A549 (cell line): ENCODE results near the gene PAXX. TPM values are rescaled to one million over a fixed set of nuclear protein-coding genes. Genes with fewer than 3 reads are reported as not detected.

ENCODE experiments used
- ATAC-seq, 2 experiments: fragments of 200-7000 bp in 1 of 2; fragments of >200 bp in 1 of 2; cut with Nextera tagmentation in 1 of 2; cut with Tn5 transposase in 1 of 2; 3 replicates each; pipeline versions ENCODE4 v1.8.0 to v1.9.1; 2018 to 2020; ENCODE audit warnings: mild to moderate bottlenecking in 1 of 2, moderate library complexity in 1 of 2
- CTCF ChIA-PET: fragments of 300-600 bp; sonication (Branson Sonifier 250); formaldehyde crosslinking; extraction: SDS; loops from one replicate; lab custom pipeline; 2021; ENCODE audit warnings: antibody characterized with exemption, inconsistent platforms; lab: Yijun Ruan, JAX
- POLR2A ChIA-PET: fragments of 350-600 bp; formaldehyde crosslinking; extraction: SDS; loops from one replicate; lab custom pipeline; 2021; ENCODE audit warnings: antibody characterized with exemption, inconsistent platforms; lab: Yijun Ruan, JAX
- DNase-seq, 2 experiments: peaks; one replicate each; pipeline versions ENCODE4 v3.0.0 to v3.0.0-alpha.2; 2011 to 2016; ENCODE audit warnings: low read depth in 1 of 2, low spot score in 1 of 2
- FAIRE-seq: peaks from 2 replicates; lab custom pipeline; 2011; peaks lifted over from hg19 to GRCh38; lab: Jason Lieb, UNC
- H3K27ac ChIP-seq, 2 experiments: fragments of >200 bp; sonication (Bioruptor Twin); formaldehyde crosslinking; 3 replicates each; pipeline ENCODE4 v1.5.1; 2016 to 2017
- H3K4me1 ChIP-seq: fragments of >200 bp; sonication (Bioruptor Twin); formaldehyde crosslinking; 3 replicates; pipeline ENCODE4 v1.6.1; 2016
- H3K4me2 ChIP-seq: fragments of >200 bp; sonication (Bioruptor Twin); formaldehyde crosslinking; 3 replicates; pipeline ENCODE4 v1.6.1; 2016
- H3K4me3 ChIP-seq: fragments of >200 bp; sonication (Bioruptor Twin); formaldehyde crosslinking; 3 replicates; pipeline ENCODE4 v1.5.1; 2016
- H3K9me3 ChIP-seq: fragments of >200 bp; sonication (Bioruptor Twin); formaldehyde crosslinking; 3 replicates; pipeline ENCODE4 v1.6.1; 2016
- ATOH8 ChIP-seq: fragments of 250-450 bp; sonication (Bioruptor Pico); IDR thresholded peaks from 2 replicates; pipeline ENCODE4 v1.5.0; 2020; ENCODE audit warnings: low read depth, mild to moderate bottlenecking, moderate library complexity
- BHLHE40 ChIP-seq: IDR thresholded peaks from 2 replicates; pipeline ENCODE4 v1.6.1; 2012; ENCODE audit warnings: low read depth, low read length, inconsistent platforms
- CBX2 ChIP-seq: fragments of 200-600 bp; sonication (generic); IDR thresholded peaks from 2 replicates; pipeline ENCODE4 v1.6.1; 2016; ENCODE audit warnings: low read depth, mild to moderate bottlenecking, borderline replicate concordance
- CBX8 ChIP-seq: fragments of 200-600 bp; sonication (generic); IDR thresholded peaks from 2 replicates; pipeline ENCODE4 v1.6.1; 2016
- CHD2 ChIP-seq: fragments of 150-350 bp; IDR thresholded peaks from 2 replicates; pipeline ENCODE4 v1.6.1; 2014; ENCODE audit warnings: low read length; ENCODE audit not compliant: partially characterized antibody
- CHD4 ChIP-seq: fragments of 200-600 bp; sonication (generic); IDR thresholded peaks from 2 replicates; pipeline ENCODE4 v1.6.1; 2016; ENCODE audit warnings: antibody characterized with exemption, mild to moderate bottlenecking, borderline replicate concordance
- CTCF ChIP-seq: fragments of >200 bp; sonication (Bioruptor Twin); formaldehyde crosslinking; IDR thresholded peaks from 3 replicates; pipeline ENCODE4 v1.5.1; 2016
- EHF ChIP-seq: fragments of 250-450 bp; sonication (Bioruptor Pico); IDR thresholded peaks from 2 replicates; pipeline ENCODE4 v1.5.0; 2020; ENCODE audit warnings: mild to moderate bottlenecking
- HOXA7 ChIP-seq: fragments of 250-450 bp; sonication (Bioruptor Pico); IDR thresholded peaks from 2 replicates; pipeline ENCODE4 v1.5.0; 2020; ENCODE audit warnings: mild to moderate bottlenecking, moderate library complexity
- HOXB5 ChIP-seq: fragments of 250-450 bp; sonication (Bioruptor Pico); IDR thresholded peaks from 2 replicates; pipeline ENCODE4 v1.5.0; 2020; ENCODE audit warnings: mild to moderate bottlenecking, moderate library complexity
- KDM1A ChIP-seq: fragments of 200-600 bp; sonication (generic); IDR thresholded peaks from 2 replicates; pipeline ENCODE4 v1.6.1; 2016; ENCODE audit warnings: low read depth, mild to moderate bottlenecking
- MAFK ChIP-seq: fragments of 450-650 bp; IDR thresholded peaks from 2 replicates; pipeline ENCODE4 v1.6.1; 2014; ENCODE audit not compliant: partially characterized antibody
- MYC ChIP-seq: IDR thresholded peaks from 2 replicates; pipeline ENCODE4 v1.6.1; 2012; ENCODE audit warnings: mild to moderate bottlenecking, inconsistent platforms, low read length, improper control_type of control experiment, borderline replicate concordance
- NR3C1 ChIP-seq: fragments of >200 bp; sonication (Bioruptor Twin); formaldehyde crosslinking; IDR thresholded peaks from 3 replicates; pipeline ENCODE4 v1.6.1; 2017
- PHF8 ChIP-seq: fragments of 200-600 bp; sonication (generic); IDR thresholded peaks from 2 replicates; pipeline ENCODE4 v1.6.1; 2016; ENCODE audit warnings: low read depth, mild to moderate bottlenecking, antibody characterized with exemption, moderate library complexity, borderline replicate concordance
- POLR2A ChIP-seq: IDR thresholded peaks from 2 replicates; pipeline ENCODE4 v1.6.1; 2012; ENCODE audit warnings: mild to moderate bottlenecking, low read length
- RAD21 ChIP-seq, 2 experiments: fragments of >200 bp in 1 of 2; sonication (Bioruptor Twin) in 1 of 2; formaldehyde crosslinking in 1 of 2; IDR thresholded peaks in 1 of 2; conservative IDR thresholded peaks in 1 of 2; 2 replicates in 1 of 2; 3 replicates in 1 of 2; pipeline ENCODE4 v1.6.1; 2012 to 2018; ENCODE audit warnings: inconsistent platforms in 1 of 2
- RARB ChIP-seq: fragments of 250-450 bp; sonication (Bioruptor Pico); IDR thresholded peaks from 2 replicates; pipeline ENCODE4 v1.8.0; 2021; ENCODE audit warnings: mild to moderate bottlenecking, moderate library complexity
- TFCP2L1 ChIP-seq: fragments of 250-450 bp; sonication (Bioruptor Pico); IDR thresholded peaks from 2 replicates; pipeline ENCODE4 v1.5.0; 2021; ENCODE audit warnings: mild to moderate bottlenecking
- TP53 ChIP-seq: fragments of 250-450 bp; sonication (Bioruptor Pico); IDR thresholded peaks from 2 replicates; pipeline ENCODE4 v1.5.0; 2021; ENCODE audit warnings: mild to moderate bottlenecking, moderate library complexity
- ZC3H11A ChIP-seq: fragments of 450-650 bp; IDR thresholded peaks from 2 replicates; pipeline ENCODE4 v1.6.1; 2014; ENCODE audit warnings: antibody characterized with exemption, mild to moderate bottlenecking
- ZSCAN20 ChIP-seq: fragments of 250-450 bp; sonication (Bioruptor Pico); IDR thresholded peaks from 2 replicates; pipeline ENCODE4 v1.8.0; 2022; ENCODE audit warnings: mild to moderate bottlenecking, moderate library complexity
- WGBS: methylation state at CpG from one replicate; pipeline ENCODE4 v1.1.6; 2017; ENCODE audit errors: missing lambda C conversion rate; 5-methylcytosine and 5-hydroxymethylcytosine counted together
- polyA plus RNA-seq, 4 experiments: library from polyadenylated mRNA; depleted of rRNA in 3 of 4; stranded (reverse); fragments of >200 nt; fragmentation: RNase III in 1 of 4; extraction: RNeasy Plus Mini Kit Qiagen cat#74134 plus additional on column Dnase treatment in 1 of 4; gene quantifications; 2 replicates in 3 of 4; 3 replicates in 1 of 4; pipeline ENCODE4 v1.2.3, GENCODE V29; 2011 to 2017
- TF ChIP-seq, protein P1 (sequence below): fragments of 450-650 bp; IDR thresholded peaks from 2 replicates; pipeline ENCODE4 v1.6.1; 2014; ENCODE audit warnings: antibody characterized with exemption
- TF ChIP-seq, protein P2 (sequence below): IDR thresholded peaks from 2 replicates; pipeline ENCODE4 v1.6.1; 2012
- TF ChIP-seq, protein P3 (sequence below): fragments of 150-350 bp; IDR thresholded peaks from 2 replicates; pipeline ENCODE4 v1.6.1; 2014; ENCODE audit warnings: low read depth, mild to moderate bottlenecking, low read length

PAXX gene
- polyA plus RNA-seq, 2 of the 4 experiments (the other 2 are of a cell fraction) = 15.6 to 53.2 TPM

DNA sequence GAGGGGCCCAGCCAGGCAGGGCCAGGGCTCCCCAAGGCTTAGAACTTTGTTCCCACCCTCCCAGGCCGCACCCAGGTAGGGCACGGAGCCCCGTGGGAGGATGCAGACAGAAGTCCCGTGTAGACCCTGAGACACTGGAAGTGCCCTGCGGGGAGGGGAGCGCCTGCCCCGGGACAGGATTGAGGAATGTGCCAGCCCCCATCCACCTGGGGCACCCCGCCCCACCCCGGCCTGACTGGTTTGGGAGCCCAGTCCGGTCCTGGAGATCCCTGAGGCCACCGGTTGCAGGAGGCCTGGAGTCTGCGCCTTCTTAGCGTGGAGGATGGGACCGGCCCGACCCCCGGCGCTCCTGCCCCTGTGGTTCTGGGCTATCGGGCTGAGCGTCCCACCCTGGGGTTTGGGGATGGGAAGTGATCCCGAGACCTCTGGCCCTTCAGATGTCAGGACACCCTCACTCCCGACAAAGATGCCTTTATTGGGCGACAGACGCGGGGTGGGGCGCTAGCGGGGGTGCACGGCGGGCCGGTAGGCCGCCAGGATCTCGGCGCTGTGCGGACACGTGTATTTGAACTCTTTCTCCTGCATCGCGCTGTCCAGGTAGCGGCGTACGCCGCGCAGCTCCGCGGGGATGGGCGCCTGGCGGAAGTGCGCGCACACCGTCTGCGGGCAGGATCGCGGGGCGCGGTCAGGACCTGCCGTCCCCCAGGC is 2.1 kb downstream of the PAXX start:
- FAIRE-seq (no peak), ATAC-seq (no peak), DNase-seq (no peak)
- WGBS = 92% methylated on average over 47 of the region's 54 CpGs
- H3K9me3 ChIP-seq = peaks cover 3% of the 10 kb centered on the region; the same call in 1 of the 3 replicates
- ChIA-PET POLR2A (no interaction called here), CTCF (interaction anchor here (0.6 to 6.6 kb wide), 7 partner anchors 8 to 268 kb away, joined by 3 to 34 read pairs (median 4); partner anchors contain the start of gene ABCA2)
- no peak overlapping the region for H3K4me3 ChIP-seq
- H3K27ac ChIP-seq = no peak overlapping the region
- peaks cover 58% of the 10 kb centered on the region for H3K4me1 ChIP-seq
- peak overlapping the region; percentile 95; the same call in 1 of the 3 replicates for H3K4me2 ChIP-seq
- no peak for TF ChIP-seq TP53 (CRISPR knock-in tag)
- TF ChIP-seq, protein P1, sequence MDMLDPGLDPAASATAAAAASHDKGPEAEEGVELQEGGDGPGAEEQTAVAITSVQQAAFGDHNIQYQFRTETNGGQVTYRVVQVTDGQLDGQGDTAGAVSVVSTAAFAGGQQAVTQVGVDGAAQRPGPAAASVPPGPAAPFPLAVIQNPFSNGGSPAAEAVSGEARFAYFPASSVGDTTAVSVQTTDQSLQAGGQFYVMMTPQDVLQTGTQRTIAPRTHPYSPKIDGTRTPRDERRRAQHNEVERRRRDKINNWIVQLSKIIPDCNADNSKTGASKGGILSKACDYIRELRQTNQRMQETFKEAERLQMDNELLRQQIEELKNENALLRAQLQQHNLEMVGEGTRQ = no peak
- no peak for TF ChIP-seq BHLHE40
- TF ChIP-seq TFCP2L1 (CRISPR knock-in tag) = no peak
- no peak for TF ChIP-seq ZSCAN20
- no peak for TF ChIP-seq PHF8
- TF ChIP-seq HOXB5 (CRISPR knock-in tag) = no peak
- no peak for TF ChIP-seq HOXA7 (CRISPR knock-in tag)
- no peak for TF ChIP-seq CTCF
- no peak for TF ChIP-seq ATOH8
- no peak for TF ChIP-seq MAFK
- no peak for TF ChIP-seq POLR2A
- no peak for TF ChIP-seq CBX8
- no peak for TF ChIP-seq RARB (CRISPR knock-in tag)
- TF ChIP-seq CHD2 = no peak
- no peak for TF ChIP-seq CHD4
- TF ChIP-seq, protein P2, sequence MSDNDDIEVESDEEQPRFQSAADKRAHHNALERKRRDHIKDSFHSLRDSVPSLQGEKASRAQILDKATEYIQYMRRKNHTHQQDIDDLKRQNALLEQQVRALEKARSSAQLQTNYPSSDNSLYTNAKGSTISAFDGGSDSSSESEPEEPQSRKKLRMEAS = no peak
- TF ChIP-seq NR3C1 = no peak
- no peak for TF ChIP-seq MYC
- TF ChIP-seq, protein P3, sequence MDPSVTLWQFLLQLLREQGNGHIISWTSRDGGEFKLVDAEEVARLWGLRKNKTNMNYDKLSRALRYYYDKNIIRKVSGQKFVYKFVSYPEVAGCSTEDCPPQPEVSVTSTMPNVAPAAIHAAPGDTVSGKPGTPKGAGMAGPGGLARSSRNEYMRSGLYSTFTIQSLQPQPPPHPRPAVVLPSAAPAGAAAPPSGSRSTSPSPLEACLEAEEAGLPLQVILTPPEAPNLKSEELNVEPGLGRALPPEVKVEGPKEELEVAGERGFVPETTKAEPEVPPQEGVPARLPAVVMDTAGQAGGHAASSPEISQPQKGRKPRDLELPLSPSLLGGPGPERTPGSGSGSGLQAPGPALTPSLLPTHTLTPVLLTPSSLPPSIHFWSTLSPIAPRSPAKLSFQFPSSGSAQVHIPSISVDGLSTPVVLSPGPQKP = no peak

- FAIRE-seq (no peak), DNase-seq (no peak), ATAC-seq (no peak)
- TF ChIP-seq ZC3H11A = no peak
- no peak for TF ChIP-seq RAD21 (conservative IDR thresholded peaks at IDR 0.05 in 1 of 2, IDR thresholded peaks at IDR 0.05 in 1 of 2)
- TF ChIP-seq CBX2 = no peak
- no peak for TF ChIP-seq KDM1A
- no peak for TF ChIP-seq EHF (CRISPR knock-in tag)
- Histone ChIP-seq H3K4me2 (no peak overlapping the region), H3K4me3 (no peak overlapping the region), H3K4me1 (peaks cover 58% of the 10 kb centered on the region), H3K27ac (no peak overlapping the region), H3K9me3 (peaks cover 3% of the 10 kb centered on the region; the same call in 1 of the 3 replicates)
- 98% methylated on average over 15 of the region's 40 CpGs for WGBS
- CTCF ChIA-PET = interaction anchor here (2.5 to 6.6 kb wide), 3 partner anchors 34 to 47 kb away, joined by 16 to 34 read pairs (median 29); partner anchors contain the start of gene ABCA2
- POLR2A ChIA-PET = no interaction called here
Measured at GRCh38 chr9:136994888-136995230, 2.6 kb downstream of the PAXX start.
